Activated CD4-positive, alpha-beta T cell treated with anti-CD3 and anti-CD28 coated beads, Interleukin-2, amount 50 U/mL, for 24 hours (primary cell): Measurements from ENCODE around the gene CMSS1.
"Not testable (repeated sequence)": the region's sequence is repeated elsewhere in the genome, so short reads cannot be mapped to it uniquely, and the experiment has no call there.

Source experiments
- DNase-seq, 2 donors: peaks; one replicate each; pipeline ENCODE4 v3.0.0-alpha.2; 2020; ENCODE audit warnings: low read depth in 1 of 2, low spot score in 1 of 2

The CMSS1 gene

DNA sequence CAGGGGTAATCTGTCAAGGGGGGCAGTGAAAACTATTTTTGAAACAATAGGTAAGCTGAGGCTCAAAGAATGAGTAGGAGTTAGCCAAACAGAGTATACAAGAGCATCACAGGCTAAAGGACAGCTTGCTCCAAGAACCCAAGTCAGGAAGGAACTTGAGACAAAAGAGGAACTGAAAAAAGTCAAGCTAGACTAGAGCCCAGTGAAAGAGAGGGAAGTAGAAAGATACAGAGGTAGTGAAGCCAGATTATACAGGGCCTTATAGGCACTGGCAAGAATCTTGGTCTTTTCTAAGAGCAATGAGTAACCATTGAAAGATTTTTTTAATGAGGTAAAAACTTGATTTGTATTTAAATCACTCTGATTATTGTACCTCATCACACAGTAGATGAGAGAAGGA is 226.7 kb downstream of the CMSS1 start:
- no peak for DNase-seq

GRCh38 chr3:100045696-100046095 is 228.0 kb downstream of the CMSS1 start:
- no peak for DNase-seq

DNA sequence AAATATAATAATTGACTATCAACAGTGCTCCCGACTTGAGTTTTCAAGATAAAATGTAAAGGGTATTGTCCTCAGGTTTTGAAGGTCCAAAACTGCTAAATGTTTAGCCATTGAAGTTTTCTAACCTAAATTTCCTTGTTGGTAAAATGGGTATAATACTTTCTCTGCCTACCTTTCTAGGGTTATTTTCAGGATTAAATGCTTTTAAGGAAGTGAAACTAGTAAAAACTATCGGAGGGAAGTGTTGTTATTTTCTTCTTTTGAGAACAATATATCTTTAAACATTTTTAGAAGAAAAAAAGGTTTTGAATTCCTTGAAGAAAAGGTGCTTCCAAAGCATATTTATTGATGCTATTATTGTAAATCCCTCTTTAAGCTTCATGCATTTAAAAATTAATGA is 229.3 kb downstream of the CMSS1 start:
- no peak for DNase-seq

DNA sequence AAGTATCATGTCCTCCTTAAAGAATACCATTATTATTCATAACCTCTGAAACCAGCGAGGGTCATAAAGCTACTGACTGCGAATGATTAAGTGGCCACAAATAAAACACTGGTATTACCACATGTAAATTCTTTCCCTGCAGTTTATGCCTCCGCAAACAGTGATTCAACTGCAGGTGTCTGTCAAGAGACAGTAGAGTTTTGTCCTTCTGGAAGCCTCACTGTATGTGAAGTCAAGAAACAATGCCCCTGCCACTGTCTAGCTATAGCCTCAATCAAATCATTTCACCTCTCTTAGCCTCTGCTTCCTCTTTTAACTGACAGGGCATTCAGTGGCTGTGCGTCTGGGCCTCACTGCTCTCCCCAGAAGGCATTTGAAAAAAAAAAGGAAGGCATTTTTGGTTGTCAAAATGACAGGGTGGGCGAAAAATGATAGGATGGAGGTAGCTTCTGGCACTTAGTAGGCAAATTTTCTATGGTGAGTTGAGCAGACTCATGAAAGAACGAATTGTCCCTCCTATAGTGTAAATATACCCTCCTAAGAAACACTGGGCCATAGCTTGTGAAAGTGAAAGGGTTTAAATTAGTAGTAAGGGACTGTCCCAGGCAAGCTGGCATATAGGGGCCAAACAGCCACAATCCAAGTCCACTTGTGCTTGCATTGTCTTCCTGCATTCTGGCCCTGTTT is 229.9 kb downstream of the CMSS1 start:
- DNase-seq = no peak

GRCh38 chr3:100048248-100048647 is 230.6 kb downstream of the CMSS1 start:
- DNase-seq = no peak

- not testable (repeated sequence) for DNase-seq
Measured at GRCh38 chr3:100051513-100051912, 233.9 kb downstream of the CMSS1 start.

GRCh38 chr3:100053951-100054620 is 236.4 kb downstream of the CMSS1 start:
- DNase-seq = no peak

- no peak for DNase-seq
Measured at GRCh38 chr3:100057716-100058575, 240.3 kb downstream of the CMSS1 start.

DNA sequence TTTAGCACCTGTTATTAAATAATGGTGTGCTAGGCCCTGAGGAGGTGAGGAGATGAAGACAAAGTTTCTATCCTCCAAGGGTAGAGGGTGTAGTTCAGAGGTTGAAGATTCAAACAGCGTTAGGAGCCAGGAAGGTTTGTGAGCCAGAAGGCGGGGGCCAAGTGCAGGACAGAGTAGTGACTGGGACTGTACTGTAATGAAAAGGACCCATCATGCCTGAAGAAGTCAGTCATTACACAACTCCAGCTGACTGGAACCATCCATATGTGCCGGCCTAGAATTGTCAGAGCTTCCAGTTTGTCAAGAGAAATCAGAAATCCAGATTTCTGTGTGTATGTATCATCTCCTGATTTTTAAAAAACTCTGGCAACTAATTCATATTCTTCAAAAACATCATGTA is 241.8 kb downstream of the CMSS1 start:
- no peak for DNase-seq

GRCh38 chr3:100060685-100061484 is 243.2 kb downstream of the CMSS1 start:
- no peak for DNase-seq

GRCh38 chr3:100062665-100063064 is 245.0 kb downstream of the CMSS1 start:
- DNase-seq = no peak

- DNase-seq = no peak
Measured at GRCh38 chr3:100063929-100064461, 246.3 kb downstream of the CMSS1 start.

- no peak for DNase-seq
Measured at GRCh38 chr3:100067589-100067988, 249.9 kb downstream of the CMSS1 start.

GRCh38 chr3:100068826-100069225 is 251.2 kb downstream of the CMSS1 start:
- DNase-seq = peak; percentile 37 to 73

DNA sequence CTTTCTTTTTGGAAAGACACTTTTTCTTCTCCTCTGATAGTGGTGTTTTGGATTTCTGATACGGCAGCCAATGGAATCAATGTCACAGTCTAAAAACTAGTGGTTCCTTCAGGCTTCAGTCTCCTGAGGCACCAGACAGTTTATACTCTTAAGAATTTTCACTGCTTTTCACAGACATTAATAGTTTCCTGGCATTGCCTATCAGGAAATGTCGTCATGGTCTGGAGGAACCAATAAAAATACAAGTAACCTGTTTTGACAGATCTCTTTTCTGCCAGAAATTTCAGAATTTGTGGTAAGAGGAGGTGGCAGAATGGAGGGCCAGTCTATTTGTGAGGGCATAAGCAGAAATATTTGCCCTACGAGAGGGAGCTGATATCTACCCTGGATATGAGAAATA is 251.8 kb downstream of the CMSS1 start:
- DNase-seq = no peak

DNA sequence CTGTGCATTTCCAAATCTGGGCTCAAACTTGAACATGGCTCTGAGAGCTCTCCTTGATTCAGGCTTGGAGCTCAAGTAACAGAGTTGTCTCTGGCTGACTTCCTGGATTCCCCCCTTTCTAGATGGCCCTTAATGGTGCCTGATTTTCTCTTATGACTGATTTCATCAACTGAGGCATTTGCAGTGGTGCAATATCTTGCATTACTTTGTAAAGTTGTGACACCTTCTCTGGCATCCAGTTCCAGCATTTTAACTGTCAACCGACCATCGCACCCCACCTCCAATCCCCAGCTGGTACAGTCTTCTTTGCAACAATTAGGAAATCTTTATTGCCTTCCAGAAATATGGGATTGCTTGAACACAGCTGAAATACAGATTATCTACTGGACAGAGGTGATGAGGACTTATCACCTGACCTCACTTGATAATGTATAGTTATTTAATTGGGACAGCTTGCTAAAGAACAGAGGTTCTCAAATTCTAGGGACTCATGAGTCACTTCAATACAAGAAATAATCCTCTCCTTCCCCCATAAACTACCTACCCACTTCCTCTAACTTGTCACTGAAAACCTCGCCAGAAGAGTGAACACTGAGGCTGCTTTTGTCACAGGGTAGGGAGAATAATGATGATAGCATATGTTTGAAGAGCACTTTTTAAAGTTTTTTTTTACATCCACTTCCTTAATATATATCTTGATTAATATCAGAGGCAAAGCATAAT is 254.8 kb downstream of the CMSS1 start:
- DNase-seq = no peak

DNA sequence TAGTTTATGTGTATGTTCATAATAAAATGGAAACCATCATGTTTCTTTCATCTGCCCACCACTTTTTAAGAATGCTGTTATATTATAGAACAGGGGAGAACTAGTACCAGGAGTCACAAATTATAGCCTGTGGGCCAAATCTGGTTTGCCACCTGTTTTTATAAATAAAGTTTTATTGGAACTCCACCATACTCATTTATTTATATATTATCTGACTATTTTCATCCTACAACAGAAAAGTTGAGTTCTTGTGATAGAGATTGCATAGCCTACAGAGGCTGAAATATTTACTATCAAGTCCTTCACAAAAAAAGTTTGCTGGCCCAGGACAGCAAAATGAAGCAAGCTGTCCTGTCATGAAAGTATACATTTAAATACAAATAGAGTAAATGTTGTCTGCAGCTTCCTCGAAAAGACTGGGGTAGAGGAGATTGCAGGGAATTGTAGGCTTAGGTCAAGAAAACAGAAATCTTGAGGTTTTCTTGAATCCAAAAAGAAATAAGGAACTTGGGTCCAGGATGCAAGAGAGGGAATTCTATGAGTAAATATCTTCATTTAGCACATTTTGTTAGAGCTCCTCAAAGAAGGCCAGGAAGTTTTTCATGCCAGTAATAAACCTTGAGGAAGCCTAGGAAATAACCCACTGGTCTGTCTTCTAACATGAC is 255.5 kb downstream of the CMSS1 start:
- no peak for DNase-seq

DNA sequence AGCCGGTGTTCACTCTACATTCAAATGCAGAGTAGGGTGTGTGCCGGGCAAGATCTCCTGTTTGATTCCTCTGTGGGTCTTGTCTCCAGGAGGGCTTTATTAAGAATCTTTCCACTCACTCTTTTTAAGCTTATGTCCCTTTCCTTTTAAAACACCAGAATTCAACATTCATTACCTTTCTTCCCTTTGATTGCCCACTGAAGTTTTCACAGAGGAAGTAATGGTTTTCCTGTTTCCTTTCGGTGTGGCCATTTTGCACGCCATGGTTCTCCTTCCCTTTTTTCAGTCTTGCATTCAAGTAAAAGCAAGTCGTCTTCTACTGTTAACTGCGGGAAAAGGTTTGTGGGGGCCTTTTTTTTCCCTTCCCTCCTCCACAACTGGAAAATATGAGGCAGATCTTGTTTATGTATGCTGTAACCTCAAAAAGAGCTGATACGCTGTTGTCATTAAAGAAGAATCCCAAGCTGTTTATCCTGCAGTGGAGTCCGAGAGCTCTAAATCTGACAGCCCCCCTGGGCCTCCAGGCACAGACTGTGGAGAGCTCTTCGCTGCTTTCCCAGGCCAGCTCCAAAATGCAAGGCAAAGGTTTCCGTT is 256.1 kb downstream of the CMSS1 start:
- no peak for DNase-seq

DNA sequence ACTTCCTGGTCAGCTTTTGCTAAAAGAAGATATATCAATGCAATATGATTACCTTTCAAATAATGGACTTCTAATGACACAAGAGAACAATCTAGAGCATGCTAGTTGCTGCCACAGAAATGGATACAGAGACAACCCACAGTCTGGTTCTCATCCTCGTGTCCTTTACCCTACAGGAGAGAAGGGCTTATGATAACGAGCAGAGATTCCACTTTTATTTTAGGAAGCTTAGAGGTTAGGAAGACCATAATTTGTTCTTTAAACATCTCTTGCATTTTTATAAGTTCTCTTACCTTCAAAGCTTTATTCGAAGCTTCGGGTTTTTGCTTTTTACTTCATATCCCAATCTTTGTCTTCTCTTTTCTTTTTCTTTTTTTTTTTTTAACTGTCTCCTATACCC is 257.5 kb downstream of the CMSS1 start:
- DNase-seq = no peak
